HFFc6 (cell line): ENCODE measurements around the gene ARPC2. TPM values are rescaled to one million over a fixed set of nuclear protein-coding genes. Genes with fewer than 3 reads are reported as not detected.
A peak's percentile ranks its signal among the peaks of the same experiment; 100 is the strongest.

Source experiments
- DNase-seq: peaks from one replicate; pipeline ENCODE4 v3.0.0-alpha.2; 2018
- H3K27ac Mint-ChIP-seq: 2 replicates; pipeline ENCODE4 v1.8.0; 2020; ENCODE audit warnings: mild to moderate bottlenecking, mixed read lengths
- H3K27me3 Mint-ChIP-seq: 2 replicates; pipeline ENCODE4 v1.8.0; 2021; ENCODE audit warnings: mild to moderate bottlenecking, moderate library complexity, mixed read lengths; ENCODE audit not compliant: insufficient read depth
- H3K36me3 Mint-ChIP-seq: 2 replicates; pipeline ENCODE4 v1.8.0; 2021; ENCODE audit warnings: low read depth, mixed read lengths
- H3K4me1 Mint-ChIP-seq: 2 replicates; pipeline ENCODE4 v1.8.0; 2020; ENCODE audit warnings: low read depth, mixed read lengths
- H3K4me3 Mint-ChIP-seq: 2 replicates; pipeline ENCODE4 v1.8.0; 2020; ENCODE audit warnings: mild to moderate bottlenecking, moderate library complexity, mixed read lengths
- H3K9me3 Mint-ChIP-seq: 2 replicates; pipeline ENCODE4 v1.8.0; 2020; ENCODE audit warnings: mild to moderate bottlenecking, mixed read lengths
- total RNA-seq, 6 experiments: library from RNA; stranded (reverse); fragmentation: NEBNext Ultra II Directional; extraction: Animal tissue kit (Norgen Biotek cat#: 25700); gene quantifications; 2 replicates in 1 of 6; 3 replicates in 5 of 6; pipeline ENCODE4 v1.2.3, GENCODE V29; 2021
- TF ChIP-seq, protein P1 (sequence below): fragments of 200-600 bp; sonication (generic); IDR thresholded peaks from 2 replicates; pipeline ENCODE4 v1.5.0; 2021; ENCODE audit warnings: antibody characterized with exemption, mild to moderate bottlenecking

Gene ARPC2
- total RNA-seq, 6 experiments from 2014 or later: 458 to 516 (median 500) TPM

DNA sequence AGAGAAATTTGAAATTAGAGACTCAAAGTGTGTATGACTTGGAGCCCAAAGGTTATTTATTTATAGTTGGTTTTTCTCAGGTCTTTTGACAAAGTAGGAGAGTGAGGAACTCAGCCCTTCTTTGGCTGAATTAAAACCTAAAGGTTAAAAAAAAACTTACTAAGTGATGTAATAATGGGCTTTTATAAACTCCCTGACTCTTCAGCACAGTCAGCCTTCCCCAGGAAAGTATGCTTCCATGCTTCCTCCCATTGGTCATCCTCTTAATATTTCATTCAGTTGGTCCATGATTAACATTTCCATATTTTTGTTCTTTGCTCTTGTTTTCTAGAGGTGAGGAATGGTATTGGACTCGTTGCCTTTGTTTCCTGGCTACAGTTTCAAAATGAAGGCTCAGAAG, 7.2 kb downstream of the ARPC2 start:
- peaks cover 2% of the 10 kb centered on the region for H3K27me3 Mint-ChIP-seq
- TF ChIP-seq, protein P1, sequence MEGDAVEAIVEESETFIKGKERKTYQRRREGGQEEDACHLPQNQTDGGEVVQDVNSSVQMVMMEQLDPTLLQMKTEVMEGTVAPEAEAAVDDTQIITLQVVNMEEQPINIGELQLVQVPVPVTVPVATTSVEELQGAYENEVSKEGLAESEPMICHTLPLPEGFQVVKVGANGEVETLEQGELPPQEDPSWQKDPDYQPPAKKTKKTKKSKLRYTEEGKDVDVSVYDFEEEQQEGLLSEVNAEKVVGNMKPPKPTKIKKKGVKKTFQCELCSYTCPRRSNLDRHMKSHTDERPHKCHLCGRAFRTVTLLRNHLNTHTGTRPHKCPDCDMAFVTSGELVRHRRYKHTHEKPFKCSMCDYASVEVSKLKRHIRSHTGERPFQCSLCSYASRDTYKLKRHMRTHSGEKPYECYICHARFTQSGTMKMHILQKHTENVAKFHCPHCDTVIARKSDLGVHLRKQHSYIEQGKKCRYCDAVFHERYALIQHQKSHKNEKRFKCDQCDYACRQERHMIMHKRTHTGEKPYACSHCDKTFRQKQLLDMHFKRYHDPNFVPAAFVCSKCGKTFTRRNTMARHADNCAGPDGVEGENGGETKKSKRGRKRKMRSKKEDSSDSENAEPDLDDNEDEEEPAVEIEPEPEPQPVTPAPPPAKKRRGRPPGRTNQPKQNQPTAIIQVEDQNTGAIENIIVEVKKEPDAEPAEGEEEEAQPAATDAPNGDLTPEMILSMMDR: no peak
- H3K4me3 Mint-ChIP-seq: no peak overlapping the region
- H3K9me3 Mint-ChIP-seq: no peaks in the 10 kb centered on the region
- peaks cover 92% of the 10 kb centered on the region for H3K4me1 Mint-ChIP-seq
- DNase-seq: no peak
- H3K36me3 Mint-ChIP-seq: peaks cover 80% of the 10 kb centered on the region
- peak overlapping the region; percentile 16 for H3K27ac Mint-ChIP-seq

DNA sequence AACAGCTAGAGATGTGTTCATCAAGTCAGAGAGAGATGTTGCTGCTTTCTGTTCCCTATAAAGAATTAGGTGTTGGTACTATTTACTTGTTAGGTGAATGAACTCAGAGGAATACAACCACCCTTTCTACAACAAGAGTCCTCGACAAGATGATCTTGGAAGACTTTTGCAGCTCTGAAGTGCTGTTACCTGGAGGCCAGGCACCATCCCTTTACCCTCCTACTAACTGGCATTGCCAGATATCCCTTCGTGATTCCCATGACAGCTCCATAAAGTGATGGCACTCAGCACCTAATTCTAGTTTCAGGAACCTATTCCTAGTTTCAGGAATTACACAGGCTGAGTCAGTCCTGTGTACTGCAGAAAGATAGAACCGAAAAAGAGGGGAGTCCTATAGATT, 9.9 kb downstream of the ARPC2 start:
- DNase-seq: no peak
- H3K36me3 Mint-ChIP-seq: peaks cover 70% of the 10 kb centered on the region
- peak overlapping the region; percentile 66 for H3K27ac Mint-ChIP-seq
- no peaks in the 10 kb centered on the region for H3K9me3 Mint-ChIP-seq
- TF ChIP-seq, protein P1: no peak
- H3K4me1 Mint-ChIP-seq: peaks cover 86% of the 10 kb centered on the region
- H3K4me3 Mint-ChIP-seq: no peak overlapping the region
- peaks cover 2% of the 10 kb centered on the region for H3K27me3 Mint-ChIP-seq

DNA sequence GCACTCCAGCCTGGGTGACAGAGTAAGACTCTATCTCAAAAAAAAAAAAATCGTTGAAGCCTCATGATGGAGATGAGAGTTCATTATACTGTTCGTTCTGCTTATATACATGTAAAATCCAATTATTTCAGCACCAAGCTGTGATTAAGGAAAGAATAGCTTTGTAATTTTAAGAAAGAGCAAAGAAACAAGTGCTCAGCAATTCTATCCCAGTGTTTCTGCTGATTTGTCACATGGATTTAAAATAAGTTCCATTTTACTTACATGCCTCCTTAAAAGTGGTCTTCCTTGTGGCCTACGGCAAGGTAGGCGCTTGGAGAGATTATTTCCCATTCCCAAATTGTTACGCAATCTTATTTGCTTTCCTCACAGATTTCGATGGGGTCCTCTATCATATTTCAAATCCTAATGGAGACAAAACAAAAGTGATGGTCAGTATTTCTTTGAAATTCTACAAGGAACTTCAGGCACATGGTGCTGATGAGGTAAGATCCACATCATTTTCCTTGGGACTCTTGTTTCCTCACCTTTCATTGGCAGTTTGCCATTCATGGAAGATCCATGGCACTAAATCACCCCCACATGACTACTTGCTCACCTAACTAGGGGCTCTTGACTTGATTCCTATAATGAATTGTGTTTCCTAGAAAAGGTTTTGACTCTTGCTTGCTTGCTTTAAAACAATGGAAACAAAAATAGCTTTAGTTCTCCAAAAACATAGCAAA, 11.5 kb downstream of the ARPC2 start:
- Mint-ChIP-seq H3K9me3 (no peaks in the 10 kb centered on the region), H3K4me1 (peaks cover 75% of the 10 kb centered on the region), H3K36me3 (peaks cover 71% of the 10 kb centered on the region), H3K27me3 (peaks cover 2% of the 10 kb centered on the region), H3K4me3 (peak overlapping the region; percentile 40; the same call in 1 of the 2 replicates), H3K27ac (peak overlapping the region; percentile 86)
- DNase-seq: no peak
- TF ChIP-seq, protein P1: no peak

DNA sequence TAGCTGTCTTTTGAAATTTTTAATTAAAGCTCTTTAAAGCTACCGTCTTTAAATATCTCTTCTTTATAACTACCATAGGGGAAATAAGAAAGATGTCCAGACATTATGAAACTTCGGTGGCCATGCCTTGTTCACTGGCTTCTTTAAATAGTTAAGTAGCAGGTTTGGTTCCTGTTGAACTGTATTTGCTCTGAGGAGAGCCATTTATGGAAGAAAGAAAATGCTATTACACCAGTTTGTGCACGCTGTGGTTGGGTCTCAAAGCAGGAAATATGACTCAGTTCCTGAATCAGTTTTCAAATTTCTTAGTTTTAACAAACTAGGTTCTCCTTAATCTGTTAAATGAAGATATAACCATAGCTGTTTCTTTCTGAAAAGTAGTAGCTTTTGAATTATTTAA, 12.2 kb downstream of the ARPC2 start:
- peaks cover 75% of the 10 kb centered on the region for H3K4me1 Mint-ChIP-seq
- H3K27ac Mint-ChIP-seq: peak overlapping the region; percentile 86
- H3K27me3 Mint-ChIP-seq: peaks cover 2% of the 10 kb centered on the region
- H3K4me3 Mint-ChIP-seq: peak overlapping the region; percentile 40
- peaks cover 72% of the 10 kb centered on the region for H3K36me3 Mint-ChIP-seq
- H3K9me3 Mint-ChIP-seq: no peaks in the 10 kb centered on the region
- DNase-seq: peak; percentile 74
- TF ChIP-seq, protein P1: no peak

DNA sequence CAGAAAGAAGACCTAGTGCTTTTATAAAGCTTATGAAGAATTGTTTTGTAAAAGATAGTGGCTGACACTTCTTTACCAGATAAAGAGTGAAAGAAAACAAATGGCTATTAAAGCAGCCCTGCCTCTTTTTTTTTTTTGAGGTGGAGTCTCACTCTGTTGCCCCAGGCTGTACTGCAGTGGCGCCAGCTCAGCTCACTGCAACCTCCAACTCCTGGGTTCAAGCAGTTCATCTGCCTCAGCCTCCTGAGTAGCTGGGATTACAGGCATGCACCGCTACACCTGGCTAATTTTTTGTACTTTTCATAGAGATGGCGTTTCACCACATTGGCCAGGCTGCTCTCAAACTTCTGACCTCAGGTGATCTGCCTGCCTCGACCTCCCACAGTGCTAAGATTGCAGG, 12.9 kb downstream of the ARPC2 start:
- peaks cover 2% of the 10 kb centered on the region for H3K27me3 Mint-ChIP-seq
- peaks cover 72% of the 10 kb centered on the region for H3K36me3 Mint-ChIP-seq
- peak overlapping the region; percentile 36 for H3K4me3 Mint-ChIP-seq
- DNase-seq: peak; percentile 32
- TF ChIP-seq, protein P1: no peak
- peaks cover 71% of the 10 kb centered on the region for H3K4me1 Mint-ChIP-seq
- no peaks in the 10 kb centered on the region for H3K9me3 Mint-ChIP-seq
- peak overlapping the region; percentile 54 for H3K27ac Mint-ChIP-seq
